Activated T-cell treated with anti-CD3 and anti-CD28 coated beads, Interleukin-2, amount 50 U/mL, for 1 hour (primary cell): ENCODE results near the gene NAA15.
A peak's percentile ranks its signal among the peaks of the same experiment; 100 is the strongest.
"Not testable (repeated sequence)": the region's sequence is repeated elsewhere in the genome, so short reads cannot be mapped to it uniquely, and the experiment has no call there.

Experiments
- DNase-seq: peaks from one replicate; pipeline ENCODE4 v3.0.0-alpha.2; 2020

Gene NAA15

DNA sequence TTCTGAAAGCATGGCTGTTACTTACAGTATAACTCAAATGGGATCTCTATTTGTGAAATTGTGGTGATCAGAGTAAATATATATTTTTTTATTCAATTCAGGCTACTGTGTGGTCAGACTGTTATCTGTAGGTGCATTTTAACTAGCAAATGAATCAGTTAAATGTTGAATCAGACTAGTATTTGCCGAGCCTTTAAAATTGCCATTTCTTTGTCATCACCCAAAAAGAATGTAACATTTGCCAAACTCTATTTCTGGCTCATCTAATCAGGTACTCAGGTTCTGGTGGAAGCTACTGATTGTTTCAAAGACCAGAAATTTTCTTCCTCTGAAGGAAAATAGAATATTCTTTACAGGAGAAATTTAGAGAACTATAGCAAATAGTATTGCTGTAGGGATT, 1.8 kb upstream of the NAA15 start:
- DNase-seq = no peak

DNA sequence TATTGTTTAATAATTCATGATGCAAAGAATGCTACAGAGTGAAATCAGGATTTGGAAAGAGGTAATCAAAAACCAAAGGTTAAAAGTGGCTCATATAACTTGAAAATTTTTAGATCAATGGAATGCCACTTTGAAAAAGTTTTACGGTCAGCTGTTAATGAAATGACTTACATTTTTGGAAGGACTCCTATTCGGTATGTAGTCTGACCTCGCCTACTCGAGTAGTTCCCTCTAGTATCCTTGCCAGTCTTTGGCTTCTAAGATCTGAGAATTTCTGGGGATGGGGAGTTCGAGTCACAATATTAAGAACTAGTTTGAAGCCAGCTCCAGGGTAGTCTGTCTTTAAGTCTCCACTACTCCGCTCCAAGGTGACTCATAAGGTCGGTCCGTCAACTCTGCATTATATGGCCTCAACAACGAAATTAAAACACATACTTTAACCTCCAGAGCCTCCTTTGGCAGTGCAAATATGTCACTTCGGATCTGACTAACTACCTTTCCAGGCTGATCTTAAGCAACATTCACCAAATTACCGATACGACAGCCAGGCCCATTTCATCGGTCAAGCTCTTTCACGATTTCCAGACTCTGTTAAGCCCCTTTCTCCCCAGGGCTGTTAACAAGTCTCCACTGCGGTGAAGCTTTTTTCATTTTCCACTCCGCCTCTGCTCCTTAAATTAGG, 733 bp upstream of the NAA15 start:
- no peak for DNase-seq

GRCh38 chr4:139301821-139302611, 711 bp downstream of the NAA15 start, which contains the start of gene NDUFC1:
NDUFC1 (minus strand) TSS chr4:139302477; CDS start chr4:139295798, 6,679 bp downstream.
- peak; percentile 74 for DNase-seq

DNA sequence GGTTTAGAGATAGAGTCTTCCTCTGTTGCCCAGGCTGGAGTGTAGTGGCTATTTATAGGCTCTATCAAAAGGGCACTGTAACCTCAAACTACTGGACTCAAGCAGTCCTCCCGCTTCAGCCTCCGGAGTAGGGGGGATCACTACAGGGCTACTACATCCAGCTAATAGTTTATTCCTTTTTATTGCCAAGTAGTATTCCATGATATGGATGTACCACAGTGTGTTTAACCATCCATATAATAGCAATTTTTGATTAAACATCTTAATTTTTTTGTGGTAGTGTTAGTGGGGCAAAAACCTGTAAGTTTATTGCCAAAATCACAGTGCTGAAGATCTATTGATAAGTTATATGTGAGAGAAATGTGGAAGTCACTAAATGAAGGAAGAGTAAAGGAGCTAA, 3.6 kb downstream of the NAA15 start:
- DNase-seq = no peak

DNA sequence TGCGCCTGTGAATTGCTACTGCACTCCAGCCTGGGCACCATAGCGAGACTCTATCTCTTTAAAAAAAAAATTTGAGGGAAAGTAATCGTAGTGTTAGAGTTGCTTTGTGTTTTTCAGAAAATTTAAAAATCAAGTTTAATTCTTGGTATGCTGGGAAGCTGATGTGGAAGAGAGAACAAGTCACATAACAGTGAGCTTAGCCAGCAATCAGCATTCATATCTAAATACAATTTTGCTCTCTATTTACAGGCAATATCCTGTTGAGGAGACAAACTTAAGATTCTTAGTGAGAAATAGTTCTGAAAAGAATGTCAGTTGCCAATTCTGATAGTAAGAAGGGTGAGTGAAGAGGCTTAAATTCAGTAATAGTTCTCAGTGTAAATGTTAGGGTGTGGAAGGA, 10.6 kb downstream of the NAA15 start:
- no peak for DNase-seq

DNA sequence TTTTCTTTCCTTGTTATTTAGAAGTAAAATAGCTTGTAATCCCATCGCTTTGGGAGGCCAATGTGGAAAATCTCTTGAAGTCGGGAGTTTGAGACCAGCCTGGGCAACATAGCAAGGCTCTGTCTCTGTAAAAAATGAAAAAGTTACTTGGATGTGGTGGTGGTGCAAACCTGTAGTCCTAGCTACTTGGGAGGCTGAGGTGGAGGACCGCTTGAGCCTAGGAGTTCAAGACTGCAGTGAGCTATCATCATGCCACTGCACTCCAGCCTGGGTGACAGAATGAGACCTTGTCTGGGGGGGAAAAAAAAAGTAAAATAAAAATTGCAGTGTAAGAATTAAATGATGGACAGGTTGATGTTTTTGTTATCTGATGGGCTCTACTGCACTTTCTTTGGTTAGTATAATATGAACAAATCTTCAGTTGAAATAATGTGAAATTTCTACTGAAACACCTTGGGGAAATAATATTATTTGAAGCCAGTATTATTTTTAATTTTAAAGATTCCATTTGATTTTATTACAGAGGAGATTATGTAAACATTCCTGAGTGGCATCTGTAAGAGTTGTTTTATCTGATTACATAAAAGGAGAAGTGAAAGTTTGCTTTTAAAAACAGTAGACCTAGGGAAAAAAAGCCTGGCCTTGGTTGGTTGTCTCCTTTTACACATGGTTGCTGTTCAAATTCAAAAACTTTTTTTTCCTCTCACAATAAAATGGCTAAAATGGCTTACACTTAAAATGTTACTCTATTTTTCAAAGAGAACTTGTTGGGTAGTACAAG, 11.4 kb downstream of the NAA15 start:
- no peak for DNase-seq

- not testable (repeated sequence) for DNase-seq
Measured at GRCh38 chr4:139313414-139313813, 12.1 kb downstream of the NAA15 start.

- DNase-seq = no peak
Measured at GRCh38 chr4:139314047-139314800, 12.9 kb downstream of the NAA15 start.

DNA sequence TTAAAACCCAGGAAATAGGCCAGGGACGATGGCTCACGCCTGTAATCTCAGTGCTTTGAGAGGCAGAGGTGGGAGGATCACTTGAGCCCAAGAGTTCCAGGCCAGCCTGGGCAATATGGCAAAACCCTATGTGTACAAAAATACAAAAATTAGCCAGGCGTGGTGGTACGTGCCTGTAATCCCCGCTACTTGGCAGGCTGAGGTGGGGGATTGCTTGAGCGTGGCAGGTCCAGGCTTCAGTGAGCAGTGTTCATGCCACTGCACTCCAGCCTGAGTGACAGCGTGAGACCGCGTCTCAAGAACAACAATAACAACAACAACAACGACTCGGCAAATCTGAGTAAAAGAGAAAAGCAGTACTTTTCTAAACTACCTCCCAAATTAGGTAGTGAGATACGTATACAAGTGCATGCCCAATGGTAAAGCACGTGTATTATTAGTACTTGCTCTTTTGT, 13.9 kb downstream of the NAA15 start:
- no peak for DNase-seq

DNA sequence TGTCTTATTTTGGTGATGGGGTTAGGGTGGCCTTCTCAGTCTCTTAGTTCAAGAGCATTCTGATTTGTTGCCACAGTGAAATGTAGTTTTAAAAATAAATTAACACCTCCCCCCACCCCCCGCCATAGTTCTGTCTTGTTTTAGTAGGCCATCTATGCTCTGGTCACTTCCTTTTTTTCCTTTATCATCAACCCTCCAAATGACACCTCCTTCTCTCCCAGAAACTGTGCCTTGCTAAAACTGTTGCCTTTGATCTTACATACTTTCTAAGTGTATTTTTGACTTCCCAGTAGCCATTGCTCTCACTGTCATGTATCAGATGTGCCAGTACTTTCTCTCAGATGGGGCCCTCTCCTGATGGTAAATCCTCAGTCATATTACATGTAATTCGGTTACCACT, 15.4 kb downstream of the NAA15 start:
- no peak for DNase-seq

DNA sequence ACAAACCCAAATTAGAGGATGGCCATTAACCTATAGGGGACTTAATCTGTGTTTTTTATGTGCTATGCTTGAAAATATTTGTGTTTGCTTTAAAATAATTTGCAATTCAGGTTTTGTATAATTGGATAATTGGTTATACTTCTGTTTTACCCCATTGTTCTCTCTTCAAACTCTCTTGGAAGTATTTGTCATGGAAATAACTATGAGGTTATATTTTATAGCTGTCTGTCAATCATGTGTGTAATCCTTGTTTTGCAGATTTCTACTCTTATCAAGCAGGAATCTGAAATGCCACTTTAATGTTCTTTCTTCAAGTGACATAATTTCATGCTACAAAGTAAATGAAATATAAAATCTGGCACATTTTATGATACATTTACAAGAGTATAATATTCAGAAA, 16.3 kb downstream of the NAA15 start:
- no peak for DNase-seq

- DNase-seq = no peak
Measured at GRCh38 chr4:139319571-139319970, 18.3 kb downstream of the NAA15 start.

- DNase-seq = not testable (repeated sequence)
Measured at GRCh38 chr4:139322070-139322469, 20.8 kb downstream of the NAA15 start.

DNA sequence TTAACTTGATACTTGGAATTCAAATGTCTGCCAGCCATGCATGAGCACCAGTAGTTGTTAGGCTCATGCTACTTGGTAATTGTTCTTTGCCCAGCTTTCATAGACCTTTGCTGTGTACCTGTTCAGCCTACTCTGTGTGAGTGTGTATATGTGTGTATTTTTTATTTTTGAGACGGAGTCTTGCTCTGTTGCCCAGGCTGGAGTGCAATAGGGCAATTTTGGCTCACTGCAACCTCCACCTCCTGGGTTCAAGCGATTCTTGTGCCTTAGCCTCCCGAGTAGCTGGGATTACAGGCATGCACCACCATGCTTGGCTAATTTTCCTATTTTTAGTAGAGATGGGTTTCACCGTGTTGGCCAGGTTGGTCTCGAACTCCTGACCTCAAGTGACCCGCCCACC, 21.2 kb downstream of the NAA15 start:
- not testable (repeated sequence) for DNase-seq

DNA sequence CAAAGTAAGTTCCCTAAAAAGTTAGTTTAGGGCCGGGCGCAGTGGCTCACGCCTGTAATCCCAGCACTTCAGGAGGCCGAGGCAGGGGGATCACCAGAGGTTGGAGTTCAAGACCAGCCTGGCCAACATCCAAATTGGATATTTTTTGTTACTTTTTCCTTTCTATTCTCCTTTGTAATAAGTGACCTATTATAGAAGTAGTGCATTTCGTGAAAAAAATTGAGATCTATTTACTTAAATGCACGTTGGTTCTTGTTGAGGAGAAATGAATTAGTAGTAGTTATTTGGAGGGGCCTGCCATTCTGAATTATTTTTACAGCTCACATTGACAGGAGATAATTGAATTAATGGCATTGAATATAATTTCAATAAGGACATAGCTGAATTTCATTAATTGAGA, 23.3 kb downstream of the NAA15 start:
- no peak for DNase-seq

DNA sequence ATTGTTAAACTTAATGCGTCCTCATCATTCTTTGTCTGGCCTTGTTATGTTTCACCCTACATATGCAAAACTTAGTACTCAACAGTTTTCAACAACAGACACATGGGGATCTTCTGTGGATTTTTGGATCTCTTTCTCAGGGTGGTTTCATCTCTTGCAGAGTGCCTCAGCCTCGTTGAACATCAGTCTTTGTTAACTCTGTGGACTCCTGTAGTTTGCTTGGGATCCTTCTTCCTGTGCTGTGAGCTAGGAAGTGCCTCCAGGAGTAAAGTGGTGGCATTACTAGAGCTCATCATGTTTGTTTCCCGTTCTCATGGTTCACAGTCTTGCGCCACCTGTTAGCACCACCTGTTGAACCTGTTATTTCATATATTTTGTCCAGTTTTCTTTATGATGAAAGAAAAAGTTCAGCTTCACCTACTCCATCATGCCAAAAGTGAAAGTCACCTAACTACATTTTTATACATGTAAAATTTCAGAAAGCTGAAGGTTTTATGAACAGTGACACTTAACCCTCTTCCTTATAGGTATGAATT, 28.4 kb downstream of the NAA15 start:
- no peak for DNase-seq

GRCh38 chr4:139330283-139330682, 29.0 kb downstream of the NAA15 start:
- DNase-seq = no peak

GRCh38 chr4:139331185-139331584, 29.9 kb downstream of the NAA15 start:
- no peak for DNase-seq

DNA sequence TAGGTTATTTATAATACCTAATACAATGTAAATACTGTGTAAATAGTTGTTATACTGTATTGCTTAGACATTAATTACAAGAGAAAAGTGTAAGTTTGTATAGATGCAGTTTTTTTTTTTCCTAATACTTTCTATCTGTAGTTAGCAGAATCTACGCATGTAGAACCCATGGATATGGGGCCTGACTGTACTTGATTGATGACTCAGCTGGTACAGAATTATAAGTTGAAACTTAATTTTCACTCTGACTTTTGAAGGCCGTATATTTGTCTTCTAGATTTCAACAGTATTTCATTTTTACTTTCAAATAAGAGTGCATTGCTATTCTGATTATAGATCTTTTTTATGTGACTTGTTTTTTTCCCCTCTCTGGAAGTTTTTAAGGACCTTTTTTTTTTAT, 31.7 kb downstream of the NAA15 start:
- DNase-seq = no peak

DNA sequence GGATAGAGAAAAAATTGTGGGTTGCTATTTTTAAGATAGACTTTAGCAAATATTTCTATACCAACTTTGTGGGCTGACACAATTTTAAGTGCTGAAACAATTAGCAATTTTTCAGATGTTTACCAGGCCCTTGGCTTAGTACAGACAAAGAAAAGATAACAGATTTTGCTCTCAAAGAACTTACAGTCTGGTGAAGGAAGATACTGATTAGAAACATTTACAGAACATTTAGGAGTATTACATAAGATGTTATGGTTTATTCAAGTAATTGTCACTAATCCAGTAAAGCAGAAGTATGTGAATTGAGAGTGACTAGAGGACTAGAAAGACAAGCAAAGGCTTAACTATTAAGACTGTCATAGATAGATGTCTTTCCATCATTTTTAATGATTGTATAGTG, 36.3 kb downstream of the NAA15 start:
- DNase-seq = no peak

DNA sequence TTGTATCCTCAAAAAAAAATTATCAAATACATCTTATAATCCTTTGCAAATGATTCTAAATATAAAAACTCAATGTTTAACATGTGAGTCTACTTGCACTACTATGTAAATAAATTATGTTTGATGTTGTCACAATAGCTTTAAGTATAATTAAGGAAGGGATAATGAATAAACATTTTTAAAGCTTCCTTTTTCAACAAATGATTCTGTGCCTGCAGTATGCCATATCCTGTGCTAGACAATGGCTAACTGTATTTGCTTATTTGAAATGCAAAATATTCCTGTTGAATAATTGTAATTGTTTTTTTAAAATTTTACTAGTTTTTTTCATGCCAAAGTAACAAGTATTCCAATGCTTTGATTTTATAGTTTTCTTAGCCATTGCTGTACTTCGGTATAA, 60.0 kb downstream of the NAA15 start:
- DNase-seq = no peak

DNA sequence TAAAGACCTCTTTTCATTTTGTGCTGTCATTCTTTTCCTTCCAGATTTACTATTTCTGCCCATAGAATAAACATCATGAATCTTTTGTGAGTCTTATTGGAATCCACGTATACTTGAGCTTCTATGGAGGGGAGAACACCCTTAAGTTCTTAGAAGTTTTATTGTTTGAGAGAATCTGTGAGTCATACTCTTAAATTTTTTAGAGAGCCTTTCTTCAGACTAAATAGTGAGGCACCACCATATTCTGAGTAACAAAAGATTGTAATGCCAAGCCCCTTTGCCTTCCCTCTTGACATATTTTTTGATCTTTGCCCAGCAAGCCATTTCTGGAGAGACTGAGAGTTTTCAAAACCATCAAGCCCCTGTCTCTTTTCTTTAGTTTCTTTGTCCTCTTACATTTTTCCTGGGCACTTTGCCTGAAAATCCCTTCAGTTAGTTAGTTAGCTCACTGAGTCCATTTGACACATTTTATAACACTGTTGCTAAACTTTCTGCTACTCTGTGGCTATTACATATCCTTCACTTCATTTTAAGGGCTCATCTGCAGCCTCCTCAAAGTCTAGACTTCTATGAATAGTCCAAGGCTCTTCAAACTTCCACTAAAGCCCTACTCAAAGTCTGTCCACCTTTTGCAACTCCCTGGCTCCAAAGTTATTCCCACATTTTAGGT, 66.3 kb downstream of the NAA15 start:
- no peak for DNase-seq
